Neuronal stem cell (in vitro differentiated cells): ENCODE data around the gene GCN1.

Experiments
- DNase-seq: peaks from one replicate; pipeline ENCODE4 v3.0.0-alpha.2; 2013; ENCODE audit warnings: low spot score
- H2AFZ ChIP-seq: one replicate; pipeline ENCODE4 v1.6.1; 2013; ENCODE audit warnings: mild to moderate bottlenecking, low read length, inconsistent platforms
- H2AK5ac ChIP-seq: 2 replicates; pipeline ENCODE4 v1.6.1; 2013; ENCODE audit warnings: low read depth, mild to moderate bottlenecking, inconsistent platforms, low read length, moderate library complexity, mixed read lengths
- H2BK120ac ChIP-seq: 2 replicates; pipeline ENCODE4 v1.6.1; 2013; ENCODE audit warnings: low read depth, mild to moderate bottlenecking, inconsistent platforms, low read length, moderate library complexity, mixed read lengths
- H2BK12ac ChIP-seq: one replicate; pipeline ENCODE4 v1.6.1; 2013; ENCODE audit warnings: low read length, inconsistent platforms
- H2BK15ac ChIP-seq: 2 replicates; pipeline ENCODE4 v1.6.1; 2013; ENCODE audit warnings: mild to moderate bottlenecking, low read length, inconsistent platforms, mixed read lengths
- H2BK5ac ChIP-seq: one replicate; pipeline ENCODE4 v1.6.1; 2013; ENCODE audit warnings: inconsistent platforms, mild to moderate bottlenecking, low read length, moderate library complexity
- H3K14ac ChIP-seq: one replicate; pipeline ENCODE4 v1.6.1; 2013; ENCODE audit warnings: low read length, inconsistent platforms
- H3K18ac ChIP-seq: 2 replicates; pipeline ENCODE4 v1.6.1; 2013; ENCODE audit warnings: low read length, inconsistent platforms
- H3K23ac ChIP-seq: 2 replicates; pipeline ENCODE4 v1.6.1; 2013; ENCODE audit warnings: low read depth, mild to moderate bottlenecking, mixed read lengths, low read length, inconsistent platforms; ENCODE audit not compliant: poor library complexity
- H3K27ac ChIP-seq: replicated peaks from 3 replicates; pipeline ENCODE4 v1.5.1; 2013; ENCODE audit warnings: low read length, inconsistent platforms
- H3K27me3 ChIP-seq, 3 experiments: 2 replicates each; pipeline ENCODE4 v1.6.1; 2013; ENCODE audit warnings: low read length in 3 of 3, mild to moderate bottlenecking in 2 of 3, inconsistent platforms in 1 of 3, low read depth in 1 of 3, mixed read lengths in 1 of 3, moderate library complexity in 1 of 3; ENCODE audit not compliant: control insufficient read depth in 3 of 3, insufficient read depth in 3 of 3
- H3K36me3 ChIP-seq, 2 donors: replicated peaks in 1 of 2; 2 replicates each; pipeline ENCODE4 v1.6.1; 2013; ENCODE audit warnings: low read length in 2 of 2; ENCODE audit not compliant: control insufficient read depth in 2 of 2, insufficient read depth in 2 of 2
- H3K4ac ChIP-seq: 2 replicates; pipeline ENCODE4 v1.6.1; 2013; ENCODE audit warnings: inconsistent platforms, mild to moderate bottlenecking, low read length, moderate library complexity
- H3K4me1 ChIP-seq, 2 donors: 1 replicate in 1 of 2; 2 replicates in 1 of 2; pipeline ENCODE4 v1.6.1; 2013; ENCODE audit warnings: low read length in 2 of 2, low read depth in 1 of 2; ENCODE audit not compliant: control insufficient read depth in 2 of 2, insufficient read depth in 1 of 2
- H3K4me2 ChIP-seq: one replicate; pipeline ENCODE4 v1.6.1; 2013; ENCODE audit warnings: mild to moderate bottlenecking, low read length, inconsistent platforms; ENCODE audit not compliant: insufficient read depth, poor library complexity, severe bottlenecking
- H3K4me3 ChIP-seq, 2 donors: 2 replicates each; pipeline ENCODE4 v1.5.1; 2013; ENCODE audit warnings: low read length in 2 of 2, mild to moderate bottlenecking in 2 of 2, inconsistent platforms in 1 of 2, moderate library complexity in 1 of 2
- H3K79me1 ChIP-seq: one replicate; pipeline ENCODE4 v1.6.1; 2013; ENCODE audit warnings: low read depth, mild to moderate bottlenecking, inconsistent platforms, low read length, moderate library complexity
- H3K9ac ChIP-seq: one replicate; pipeline ENCODE4 v1.6.1; 2013; ENCODE audit warnings: mild to moderate bottlenecking, low read depth, low read length, inconsistent platforms; ENCODE audit not compliant: poor library complexity
- H3K9me3 ChIP-seq, 2 donors: replicated peaks in 1 of 2; 2 replicates each; pipeline versions ENCODE3 to v1.6.1; 2013; ENCODE audit warnings: low read length in 2 of 2, mild to moderate bottlenecking in 2 of 2, inconsistent platforms in 1 of 2, low read depth in 1 of 2, mixed read lengths in 1 of 2, moderate library complexity in 1 of 2; ENCODE audit not compliant: control insufficient read depth in 2 of 2, insufficient read depth in 1 of 2
- H4K8ac ChIP-seq: one replicate; pipeline ENCODE4 v1.6.1; 2013; ENCODE audit warnings: low read depth, mild to moderate bottlenecking, inconsistent platforms, low read length, moderate library complexity
- H4K91ac ChIP-seq: one replicate; pipeline ENCODE4 v1.6.1; 2013; ENCODE audit warnings: low read length, low read depth, mild to moderate bottlenecking, inconsistent platforms; ENCODE audit not compliant: poor library complexity
- WGBS, 2 donors: extraction: QIAGEN DNeasy Blood & Tissue Kit; methylation state at CpG; one replicate each; pipeline ENCODE4 v1.1.7; 2013; ENCODE audit warnings: missing lambda C conversion rate in 2 of 2, mixed read lengths in 1 of 2; ENCODE audit not compliant: insufficient read length in 2 of 2, insufficient replicate concordance in 1 of 2; ENCODE audit errors: extremely low coverage in 2 of 2; 5-methylcytosine and 5-hydroxymethylcytosine counted together

The GCN1 gene

DNA sequence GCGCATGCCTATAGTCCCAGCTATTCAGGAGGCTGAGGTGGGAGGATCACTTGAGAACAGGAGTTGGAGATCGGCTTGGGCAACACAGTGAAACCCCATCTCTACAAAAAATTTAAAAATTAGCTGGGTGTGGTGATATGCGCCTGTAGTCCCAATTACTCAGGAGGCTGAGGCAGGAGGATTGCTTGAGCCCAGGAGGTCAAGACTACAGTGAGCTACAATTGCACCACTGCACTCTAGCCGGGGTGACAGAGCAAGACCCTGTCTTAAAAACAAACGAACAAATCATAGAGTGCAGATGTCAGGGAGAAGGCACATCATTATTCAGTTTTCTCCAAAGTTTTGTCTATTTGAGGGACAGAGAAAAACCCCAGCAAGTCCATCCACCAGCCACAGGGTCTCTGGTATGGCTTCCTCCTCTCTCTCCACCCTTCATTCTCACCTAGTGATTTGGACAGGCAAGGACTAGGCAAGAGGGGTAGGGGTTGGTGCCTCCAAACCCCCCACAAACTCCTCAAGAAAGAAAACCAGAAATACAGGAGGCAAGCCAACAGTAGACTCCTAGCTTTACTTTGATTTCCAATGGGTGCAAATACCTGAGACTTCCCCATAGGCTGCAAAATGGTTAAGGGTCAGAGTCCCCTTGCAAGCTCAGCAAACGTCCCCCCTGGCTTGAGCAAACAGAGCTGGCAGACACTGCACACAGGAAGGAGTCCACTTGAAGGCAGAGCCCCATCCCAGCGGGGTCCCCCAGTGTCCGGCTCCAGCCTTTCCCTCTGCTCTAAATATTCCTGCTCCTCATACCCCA lies 32.9 kb upstream of the GCN1 start:
- H2BK120ac ChIP-seq: no peak overlapping the region
- H2AK5ac ChIP-seq: no peak overlapping the region
- H3K23ac ChIP-seq: no peak overlapping the region
- no peak overlapping the region for H3K9ac ChIP-seq
- H2BK15ac ChIP-seq: no peak overlapping the region
- H4K8ac ChIP-seq: no peak overlapping the region
- no peak overlapping the region for H2BK12ac ChIP-seq
- no peak overlapping the region for H2BK5ac ChIP-seq
- H3K18ac ChIP-seq: no peak overlapping the region
- WGBS, 2 donors: no CpG with 5 or more reads among the region's 8 CpGs
- no peak overlapping the region for H3K14ac ChIP-seq
- peaks cover 5% of the 10 kb centered on the region for H3K79me1 ChIP-seq
- no peaks in the 10 kb centered on the region for H3K27me3 ChIP-seq
- peaks cover 12 to 22% of the 10 kb centered on the region in 2 donors for H3K36me3 ChIP-seq
- no peak overlapping the region for H2AFZ ChIP-seq
- H3K9me3 ChIP-seq: no peaks in the 10 kb centered on the region
- H3K4me2 ChIP-seq: no peak overlapping the region
- no peak for DNase-seq
- no peak overlapping the region for H3K4me3 ChIP-seq
- H3K4ac ChIP-seq: no peak overlapping the region
- peaks cover 49 to 53% of the 10 kb centered on the region in 2 donors for H3K4me1 ChIP-seq
- no peak overlapping the region for H3K27ac ChIP-seq
- H4K91ac ChIP-seq: no peak overlapping the region

DNA sequence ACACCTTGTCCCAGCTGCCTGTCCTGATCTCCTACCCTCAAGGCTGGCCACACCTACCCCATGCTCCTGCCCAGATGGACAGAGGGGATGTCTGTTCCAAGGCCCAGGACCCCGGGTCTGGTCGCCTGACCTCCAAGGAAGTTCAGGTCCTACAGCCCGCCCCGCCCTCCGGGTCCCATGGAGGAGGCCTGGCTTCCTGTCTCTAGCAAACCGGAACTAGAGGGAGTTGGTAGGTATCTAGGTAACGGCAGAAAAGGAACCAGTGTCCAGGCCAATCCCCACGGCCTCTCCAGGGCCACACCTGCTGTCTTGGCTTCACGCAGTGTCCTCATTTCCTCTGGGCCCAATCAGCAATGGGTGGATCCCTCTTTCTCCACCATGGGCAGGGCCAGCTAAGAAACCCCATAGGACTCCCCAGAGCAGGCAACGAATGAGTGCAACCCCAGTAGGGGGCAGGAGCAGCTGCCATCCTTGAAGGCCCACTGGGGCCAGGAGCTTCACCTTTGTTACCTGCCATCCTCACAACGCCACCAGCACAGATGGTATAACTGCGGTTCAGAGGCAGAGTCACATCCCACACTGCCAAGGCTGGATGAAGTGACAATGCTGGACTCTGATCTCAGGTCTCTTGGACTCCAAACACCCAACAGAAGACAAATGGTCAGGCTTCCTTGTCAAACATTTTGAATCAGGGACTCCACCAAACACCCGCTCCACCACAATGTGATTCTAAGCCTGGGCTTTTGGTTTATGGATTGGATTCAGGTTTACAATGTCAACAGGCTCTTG lies 31.5 kb upstream of the GCN1 start:
- no peak for DNase-seq
- WGBS, 2 donors: no CpG with 5 or more reads among the region's 13 CpGs
- Histone ChIP-seq H2BK12ac (no peak overlapping the region), H3K4ac (no peak overlapping the region), H3K9ac (no peak overlapping the region), H3K4me1 (peaks cover 40 to 43% of the 10 kb centered on the region in 2 donors), H3K4me2 (no peak overlapping the region), H3K9me3 (no peaks in the 10 kb centered on the region), H3K36me3 (peaks cover 24 to 36% of the 10 kb centered on the region in 2 donors), H2BK120ac (no peak overlapping the region), H4K91ac (no peak overlapping the region), H3K27ac (peak overlapping the region; percentile 25), H3K4me3 (no peak overlapping the region), H3K23ac (no peak overlapping the region), H3K14ac (no peak overlapping the region), H3K18ac (peak overlapping the region; percentile 33), H2AFZ (no peak overlapping the region), H2BK5ac (no peak overlapping the region), H2BK15ac (no peak overlapping the region), H3K79me1 (peaks cover 8% of the 10 kb centered on the region), H3K27me3 (no peaks in the 10 kb centered on the region), H2AK5ac (no peak overlapping the region), H4K8ac (no peak overlapping the region)

- H2BK15ac ChIP-seq: no peak overlapping the region
- H3K9me3 ChIP-seq: no peaks in the 10 kb centered on the region
- no peak for DNase-seq
- H3K4me3 ChIP-seq: no peak overlapping the region
- peak overlapping the region; percentile 13 for H3K27ac ChIP-seq
- no peak overlapping the region for H2BK120ac ChIP-seq
- no peak overlapping the region for H2BK5ac ChIP-seq
- peak overlapping the region; percentile 39 for H2AK5ac ChIP-seq
- no peak overlapping the region for H3K4ac ChIP-seq
- peaks cover 28 to 44% of the 10 kb centered on the region in 2 donors for H3K36me3 ChIP-seq
- H3K4me1 ChIP-seq: peaks cover 31 to 39% of the 10 kb centered on the region in 2 donors
- H4K8ac ChIP-seq: no peak overlapping the region
- H2BK12ac ChIP-seq: no peak overlapping the region
- H3K9ac ChIP-seq: peak overlapping the region; percentile 24
- no peak overlapping the region for H2AFZ ChIP-seq
- peak overlapping the region; percentile 24 for H3K18ac ChIP-seq
- no peak overlapping the region for H3K4me2 ChIP-seq
- H3K23ac ChIP-seq: peak overlapping the region; percentile 6
- no CpG with 5 or more reads among the region's 9 CpGs for WGBS, 2 donors
- H4K91ac ChIP-seq: no peak overlapping the region
- H3K14ac ChIP-seq: no peak overlapping the region
- H3K27me3 ChIP-seq: no peaks in the 10 kb centered on the region
- peaks cover 8% of the 10 kb centered on the region for H3K79me1 ChIP-seq
These were observed 30.7 kb upstream of the GCN1 start for GRCh38 chr12:120225200-120225558.
